Measurements from ENCODE around the gene IL1RAPL2. TPM values are rescaled to one million over a fixed set of nuclear protein-coding genes. Genes with fewer than 3 reads are reported as not detected.
"Not testable (repeated sequence)": the region's sequence is repeated elsewhere in the genome, so short reads cannot be mapped to it uniquely, and the experiment has no call there.

The IL1RAPL2 gene
- total RNA-seq, 2 experiments from 2014 or later: not detected

DNA sequence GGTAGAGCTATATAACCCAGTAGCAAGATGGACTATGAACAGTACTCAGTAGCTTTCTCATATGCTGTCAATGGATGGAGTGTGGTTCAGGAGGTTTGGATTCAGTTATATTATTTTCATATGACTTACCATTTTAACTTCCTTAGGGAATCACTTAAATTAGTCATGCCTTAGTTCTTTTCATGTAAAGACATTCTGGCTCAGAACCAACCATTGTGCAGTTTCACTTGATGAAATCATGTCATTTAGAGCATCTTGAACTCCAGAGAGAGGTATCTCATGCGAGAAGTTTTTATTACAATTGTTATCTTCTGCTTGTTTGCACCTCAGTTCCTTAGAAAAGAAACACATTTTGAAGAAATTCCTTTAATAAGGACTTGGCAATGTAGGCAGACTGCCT is 55.8 kb downstream of the IL1RAPL2 start:
- intact Hi-C loops (cut with micrococcal nuclease): no loop called here
- CTCF ChIA-PET: no interaction called here
- H3K4me1 Mint-ChIP-seq (ENCODE audit: low read depth): no peaks in the 10 kb centered on the region
- no peak overlapping the region for H3K27ac Mint-ChIP-seq
- no peak for DNase-seq
- H3K27me3 Mint-ChIP-seq: no peaks in the 10 kb centered on the region
- no peaks in the 10 kb centered on the region for H3K9me3 Mint-ChIP-seq
- POLR2A ChIA-PET: no interaction called here
- H3K36me3 Mint-ChIP-seq: no peaks in the 10 kb centered on the region
- H3K4me3 Mint-ChIP-seq: no peak overlapping the region

GRCh38 chrX:104641176-104641575 is 75.2 kb downstream of the IL1RAPL2 start:
- intact Hi-C loops (cut with micrococcal nuclease): no loop called here
- ChIA-PET CTCF (no interaction called here), POLR2A (no interaction called here)
- Mint-ChIP-seq H3K9me3 (peaks cover 7% of the 10 kb centered on the region), H3K27ac (no peak overlapping the region), H3K4me3 (no peak overlapping the region), H3K36me3 (no peaks in the 10 kb centered on the region), H3K4me1 (ENCODE audit: low read depth) (no peaks in the 10 kb centered on the region), H3K27me3 (no peaks in the 10 kb centered on the region)
- DNase-seq: no peak

DNA sequence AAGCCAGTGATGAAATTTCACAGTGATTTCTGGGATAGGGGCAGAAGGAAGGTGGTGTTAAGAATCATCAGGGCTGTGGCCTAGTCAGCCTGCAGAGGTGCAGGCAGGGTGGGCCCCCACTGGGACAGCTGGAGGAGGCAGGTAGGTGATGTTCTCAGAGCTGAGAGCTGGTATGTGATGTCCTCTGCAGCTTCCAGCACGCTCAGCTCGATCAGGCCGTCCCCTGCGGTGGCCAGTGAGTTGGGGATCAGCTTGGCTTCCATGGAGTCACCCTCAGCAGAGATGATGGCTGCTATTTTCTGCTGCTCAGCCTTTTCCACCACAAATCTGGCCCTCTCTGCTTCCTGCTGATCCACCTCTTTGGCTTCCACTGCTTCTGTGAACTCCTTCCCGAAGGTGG is 81.1 kb downstream of the IL1RAPL2 start:
- intact Hi-C loops (cut with micrococcal nuclease): no loop called here
- DNase-seq: no peak
- Mint-ChIP-seq H3K36me3 (no peaks in the 10 kb centered on the region), H3K9me3 (no peaks in the 10 kb centered on the region), H3K27ac (no peak overlapping the region), H3K4me1 (ENCODE audit: low read depth) (no peaks in the 10 kb centered on the region), H3K27me3 (no peaks in the 10 kb centered on the region), H3K4me3 (no peak overlapping the region)
- CTCF ChIA-PET: no interaction called here
- POLR2A ChIA-PET: no interaction called here

- Mint-ChIP-seq H3K4me1 (ENCODE audit: low read depth) (no peaks in the 10 kb centered on the region), H3K9me3 (no peaks in the 10 kb centered on the region), H3K27ac (no peak overlapping the region), H3K27me3 (no peaks in the 10 kb centered on the region), H3K4me3 (no peak overlapping the region), H3K36me3 (no peaks in the 10 kb centered on the region)
- intact Hi-C loops (cut with micrococcal nuclease): no loop called here
- no peak for DNase-seq
- CTCF ChIA-PET: no interaction called here
- POLR2A ChIA-PET: no interaction called here
These were observed 93.2 kb downstream of the IL1RAPL2 start for GRCh38 chrX:104659005-104659744.

DNA sequence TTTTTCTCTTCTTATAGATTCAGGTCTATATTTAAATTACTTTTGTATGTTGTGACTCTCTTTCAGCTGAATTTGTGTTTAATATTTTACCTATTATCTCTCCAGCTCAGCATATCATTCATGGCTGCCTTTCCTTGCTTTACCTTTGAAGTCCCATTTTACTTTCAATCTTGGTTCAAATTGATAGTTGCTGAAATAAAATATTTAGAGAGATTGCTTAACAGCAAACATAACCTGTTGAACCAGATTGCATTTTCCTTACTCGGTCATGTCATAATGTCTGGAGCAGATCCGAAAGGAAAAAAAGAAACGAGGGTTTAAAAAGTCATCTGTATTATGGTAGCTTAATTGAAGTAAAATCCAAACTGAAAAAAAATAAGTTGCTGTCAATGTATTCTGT is 94.1 kb downstream of the IL1RAPL2 start:
- Mint-ChIP-seq H3K27ac (no peak overlapping the region), H3K4me1 (ENCODE audit: low read depth) (no peaks in the 10 kb centered on the region), H3K9me3 (no peaks in the 10 kb centered on the region), H3K4me3 (no peak overlapping the region), H3K36me3 (no peaks in the 10 kb centered on the region), H3K27me3 (no peaks in the 10 kb centered on the region)
- intact Hi-C loops (cut with micrococcal nuclease): no loop called here
- POLR2A ChIA-PET: no interaction called here
- CTCF ChIA-PET: no interaction called here
- no peak for DNase-seq

- no peaks in the 10 kb centered on the region for H3K27me3 Mint-ChIP-seq
- no peak overlapping the region for H3K4me3 Mint-ChIP-seq
- H3K9me3 Mint-ChIP-seq: no peaks in the 10 kb centered on the region
- H3K27ac Mint-ChIP-seq: no peak overlapping the region
- H3K4me1 Mint-ChIP-seq (ENCODE audit: low read depth): no peaks in the 10 kb centered on the region
- ChIA-PET CTCF (no interaction called here), POLR2A (no interaction called here)
- DNase-seq: no peak
- intact Hi-C loops (cut with micrococcal nuclease): no loop called here
- H3K36me3 Mint-ChIP-seq: no peaks in the 10 kb centered on the region
These were observed 96.7 kb downstream of the IL1RAPL2 start for GRCh38 chrX:104662694-104663093.

GRCh38 chrX:104665691-104666090 is 99.7 kb downstream of the IL1RAPL2 start:
- no peak for DNase-seq
- CTCF ChIA-PET: no interaction called here
- Mint-ChIP-seq H3K9me3 (no peaks in the 10 kb centered on the region), H3K4me1 (ENCODE audit: low read depth) (no peaks in the 10 kb centered on the region), H3K4me3 (no peak overlapping the region), H3K27me3 (no peaks in the 10 kb centered on the region), H3K27ac (no peak overlapping the region), H3K36me3 (no peaks in the 10 kb centered on the region)
- POLR2A ChIA-PET: no interaction called here
- intact Hi-C loops (cut with micrococcal nuclease): no loop called here

GRCh38 chrX:104668550-104668949 is 102.6 kb downstream of the IL1RAPL2 start:
- intact Hi-C loops (cut with micrococcal nuclease): no loop called here
- no peak for DNase-seq
- ChIA-PET CTCF (interaction anchor here (0.7 kb wide), 1 partner anchor 187 kb away, joined by 4 read pairs; no protein-coding TSS in a partner anchor), POLR2A (no interaction called here)
- H3K9me3 Mint-ChIP-seq: peaks cover 6% of the 10 kb centered on the region
- H3K27me3 Mint-ChIP-seq: no peaks in the 10 kb centered on the region
- no peak overlapping the region for H3K27ac Mint-ChIP-seq
- H3K4me3 Mint-ChIP-seq: no peak overlapping the region
- no peaks in the 10 kb centered on the region for H3K36me3 Mint-ChIP-seq
- no peaks in the 10 kb centered on the region for H3K4me1 Mint-ChIP-seq (ENCODE audit: low read depth)

- Mint-ChIP-seq H3K36me3 (no peaks in the 10 kb centered on the region), H3K27me3 (no peaks in the 10 kb centered on the region), H3K4me3 (no peak overlapping the region), H3K9me3 (peaks cover 6% of the 10 kb centered on the region), H3K4me1 (ENCODE audit: low read depth) (no peaks in the 10 kb centered on the region), H3K27ac (no peak overlapping the region)
- POLR2A ChIA-PET: no interaction called here
- DNase-seq: no peak
- intact Hi-C loops (cut with micrococcal nuclease): no loop called here
- CTCF ChIA-PET: no interaction called here
These were observed 103.1 kb downstream of the IL1RAPL2 start for GRCh38 chrX:104669063-104669462.

DNA sequence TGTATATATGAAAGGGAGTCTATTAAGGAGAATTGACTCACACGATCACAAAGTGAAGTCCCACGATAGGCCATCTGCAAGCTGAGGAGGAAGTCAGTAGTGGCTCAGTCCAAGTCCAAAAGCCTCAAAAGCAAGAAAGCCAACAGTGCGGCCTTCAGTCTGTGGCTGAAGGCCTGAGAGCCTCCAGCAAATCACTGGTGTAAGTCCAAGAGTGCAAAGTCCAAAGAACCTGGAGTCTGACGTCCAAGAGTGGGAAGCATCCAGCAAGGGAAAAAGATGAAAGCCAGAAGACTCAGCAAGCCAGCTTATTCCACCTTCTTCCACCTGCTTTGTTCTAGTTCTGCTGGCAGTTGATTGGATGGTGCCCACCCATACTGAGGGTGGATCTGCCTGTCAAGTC is 104.1 kb downstream of the IL1RAPL2 start:
- H3K27me3 Mint-ChIP-seq: no peaks in the 10 kb centered on the region
- POLR2A ChIA-PET: no interaction called here
- H3K27ac Mint-ChIP-seq: no peak overlapping the region
- no peaks in the 10 kb centered on the region for H3K36me3 Mint-ChIP-seq
- no peak overlapping the region for H3K4me3 Mint-ChIP-seq
- peaks cover 6% of the 10 kb centered on the region for H3K9me3 Mint-ChIP-seq
- DNase-seq: no peak
- no peaks in the 10 kb centered on the region for H3K4me1 Mint-ChIP-seq (ENCODE audit: low read depth)
- CTCF ChIA-PET: no interaction called here
- intact Hi-C loops (cut with micrococcal nuclease): no loop called here

DNA sequence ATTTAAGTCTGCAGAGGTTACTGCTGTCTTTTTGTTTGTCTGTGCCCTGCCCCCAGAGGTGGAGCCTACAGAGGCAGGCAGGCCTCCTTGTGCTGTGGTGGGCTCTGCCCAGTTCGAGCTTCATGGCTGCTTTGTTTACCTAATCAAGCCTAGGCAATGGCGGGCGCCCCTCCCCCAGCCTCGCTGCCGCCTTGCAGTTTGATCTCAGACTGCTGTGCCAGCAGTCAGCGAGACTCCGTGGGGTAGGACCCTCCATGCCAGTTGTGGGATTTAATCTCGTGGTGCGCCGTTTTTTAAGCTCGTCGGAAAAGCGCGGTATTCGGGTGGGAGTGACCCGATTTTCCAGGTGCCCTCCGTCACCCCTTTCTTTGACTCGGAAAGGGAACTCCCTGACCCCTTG is 111.5 kb downstream of the IL1RAPL2 start:
- CTCF ChIA-PET; H3K9me3 Mint-ChIP-seq; DNase-seq; H3K4me1 Mint-ChIP-seq (ENCODE audit: low read depth); H3K27ac Mint-ChIP-seq; H3K4me3 Mint-ChIP-seq; POLR2A ChIA-PET; intact Hi-C loops (cut with micrococcal nuclease); H3K27me3 Mint-ChIP-seq; H3K36me3 Mint-ChIP-seq: not testable (repeated sequence)

DNA sequence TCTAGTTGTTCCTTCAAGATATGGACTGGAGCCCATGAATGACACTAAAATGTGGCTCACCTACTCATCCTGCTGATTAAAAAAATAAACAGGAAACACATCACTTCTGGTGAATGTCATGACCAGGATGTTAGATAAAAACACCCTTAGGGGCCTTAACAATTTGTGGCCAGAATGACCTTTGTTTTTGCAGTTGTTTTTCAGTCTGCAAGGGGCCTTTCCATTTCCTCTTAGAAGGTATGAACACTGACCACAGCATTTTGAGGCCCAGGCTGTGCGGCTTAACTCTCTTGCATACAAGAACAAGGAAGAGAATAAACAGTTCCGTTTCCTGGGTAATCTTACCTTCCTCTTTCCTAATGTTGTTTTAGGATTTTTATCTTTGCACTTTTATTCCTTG is 113.2 kb downstream of the IL1RAPL2 start:
- ChIA-PET CTCF (no interaction called here), POLR2A (no interaction called here)
- intact Hi-C loops (cut with micrococcal nuclease): no loop called here

DNA sequence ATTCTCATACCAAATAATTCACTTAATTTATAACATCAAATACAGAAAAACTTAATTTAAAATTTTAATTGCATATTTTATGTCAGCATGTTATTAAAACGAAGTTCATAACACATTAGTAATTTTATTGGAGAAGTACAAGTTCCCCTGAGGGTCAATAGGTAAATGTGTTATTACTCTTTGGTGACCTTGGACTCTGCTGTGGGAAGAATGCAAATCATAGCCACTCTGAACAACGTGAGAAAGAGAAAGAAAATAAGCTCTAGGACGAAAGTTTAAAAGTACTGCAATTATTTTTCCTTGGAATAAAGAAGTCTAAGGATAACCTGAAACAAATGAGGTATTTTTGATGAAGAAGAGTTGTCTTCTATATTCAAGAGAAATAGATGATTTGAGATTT is 115.2 kb downstream of the IL1RAPL2 start:
- H3K4me1 Mint-ChIP-seq (ENCODE audit: low read depth): no peaks in the 10 kb centered on the region
- intact Hi-C loops (cut with micrococcal nuclease): no loop called here
- no peaks in the 10 kb centered on the region for H3K9me3 Mint-ChIP-seq
- H3K27me3 Mint-ChIP-seq: no peaks in the 10 kb centered on the region
- no peaks in the 10 kb centered on the region for H3K36me3 Mint-ChIP-seq
- DNase-seq: no peak
- no peak overlapping the region for H3K4me3 Mint-ChIP-seq
- POLR2A ChIA-PET: no interaction called here
- CTCF ChIA-PET: no interaction called here
- H3K27ac Mint-ChIP-seq: no peak overlapping the region

More for the DNA sequence above, 113.2 kb downstream of the IL1RAPL2 start:
- Mint-ChIP-seq H3K4me3 (no peak overlapping the region), H3K27ac (no peak overlapping the region), H3K9me3 (no peaks in the 10 kb centered on the region), H3K27me3 (no peaks in the 10 kb centered on the region), H3K4me1 (ENCODE audit: low read depth) (no peaks in the 10 kb centered on the region), H3K36me3 (no peaks in the 10 kb centered on the region)
- no peak for DNase-seq

All from activated CD4-positive, alpha-beta memory T cell treated with anti-CD3 and anti-CD28 coated beads for 36 hours (primary cell).